Measurements from ENCODE around the gene POMT2.

POMT2 gene

DNA sequence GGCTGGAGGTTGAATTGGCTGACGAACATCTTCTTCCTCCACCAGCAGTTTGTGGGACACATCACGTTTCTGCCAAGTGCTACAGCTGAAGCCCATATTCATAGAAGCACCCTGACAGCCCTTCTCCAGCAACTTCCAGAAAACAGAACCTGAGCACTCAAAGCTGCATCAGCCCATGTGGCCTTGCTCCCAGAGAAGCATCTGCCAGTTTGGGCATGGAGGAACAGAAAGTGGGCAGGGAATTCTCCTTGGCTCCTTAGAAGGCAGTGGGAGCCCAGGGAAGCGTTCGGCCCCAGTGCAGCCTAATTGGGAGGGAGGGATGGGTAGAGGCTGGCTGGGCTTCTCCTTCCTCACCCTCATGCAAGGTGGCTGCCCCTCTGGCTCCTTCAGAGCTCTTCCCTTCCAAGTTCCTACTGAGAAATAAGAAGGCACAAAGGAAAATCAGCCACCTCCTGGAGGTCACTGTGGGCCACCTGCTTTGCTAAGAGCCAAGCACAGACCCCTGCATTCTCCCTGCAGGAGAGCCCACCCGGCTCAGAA is 45.6 kb downstream of the POMT2 start:
- Histone ChIP-seq H3K23ac (ENCODE audit: low read length) (no peak overlapping the region), H2BK15ac (replicated peaks; ENCODE audit: low read depth) (no peak overlapping the region), H2BK120ac (ENCODE audit: low read depth, low read length) (no peak overlapping the region), H2BK5ac (ENCODE audit: low read length) (no peak overlapping the region), H3K79me1 (ENCODE audit: low read length) (no peaks in the 10 kb centered on the region), H3K27ac (ENCODE audit: low read depth, low read length) (no peak overlapping the region), H3K4me3 (ENCODE audit: low read length) (no peak overlapping the region), H3K27me3 (ENCODE audit: insufficient read depth, low read length, poor library complexity) (peaks cover 14% of the 10 kb centered on the region), H3K36me3 (ENCODE audit: control insufficient read depth, insufficient read depth, low read length) (no peaks in the 10 kb centered on the region), H3K4ac (ENCODE audit: low read depth, low read length) (no peak overlapping the region), H3K9ac (ENCODE audit: low read length) (no peak overlapping the region), H4K5ac (ENCODE audit: low read length) (no peak overlapping the region), H3K79me2 (ENCODE audit: control insufficient read depth, insufficient read depth, low read length) (no peaks in the 10 kb centered on the region), H3K18ac (ENCODE audit: low read length) (no peak overlapping the region), H2AK5ac (ENCODE audit: low read length) (no peak overlapping the region), H3K4me1 (ENCODE audit: control insufficient read depth, low read depth, low read length) (no peaks in the 10 kb centered on the region), H4K8ac (ENCODE audit: low read depth, low read length) (no peak overlapping the region), H3K4me2 (ENCODE audit: low read length) (no peak overlapping the region), H3K56ac (ENCODE audit: low read length) (no peak overlapping the region)
- no CpG with 5 or more reads among the region's 5 CpGs for WGBS (ENCODE audit: extremely low coverage, insufficient coverage, low lambda C conversion rate)
- no peak for DNase-seq

DNA sequence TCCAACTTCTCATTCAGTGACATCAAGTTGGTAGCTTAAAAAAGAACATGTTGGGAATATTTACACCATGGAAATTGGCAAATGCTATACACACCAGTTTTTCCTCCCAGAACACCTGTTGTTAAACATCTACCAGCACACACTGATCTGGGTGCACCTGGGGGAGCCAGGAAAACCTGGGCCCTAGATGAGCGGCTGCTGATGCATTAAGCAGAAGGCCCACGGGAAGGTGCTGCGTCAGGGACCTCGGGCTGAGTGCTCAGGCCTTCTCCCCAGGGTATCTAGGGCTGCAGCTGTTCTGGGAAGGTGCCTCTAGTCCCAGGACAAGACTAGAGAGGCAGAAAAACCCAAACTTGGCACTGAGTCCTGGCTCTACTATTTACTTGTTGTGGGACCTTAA is 46.9 kb downstream of the POMT2 start:
- H3K4ac ChIP-seq (ENCODE audit: low read depth, low read length): no peak overlapping the region
- H2BK120ac ChIP-seq (ENCODE audit: low read depth, low read length): no peak overlapping the region
- H2AK5ac ChIP-seq (ENCODE audit: low read length): no peak overlapping the region
- no peak overlapping the region for H4K8ac ChIP-seq (ENCODE audit: low read depth, low read length)
- H3K27me3 ChIP-seq (ENCODE audit: insufficient read depth, low read length, poor library complexity): peaks cover 18% of the 10 kb centered on the region
- H3K79me2 ChIP-seq (ENCODE audit: control insufficient read depth, insufficient read depth, low read length): no peaks in the 10 kb centered on the region
- H2BK5ac ChIP-seq (ENCODE audit: low read length): no peak overlapping the region
- no peak for DNase-seq
- H3K4me3 ChIP-seq (ENCODE audit: low read length): no peak overlapping the region
- no peaks in the 10 kb centered on the region for H3K79me1 ChIP-seq (ENCODE audit: low read length)
- WGBS (ENCODE audit: extremely low coverage, insufficient coverage, low lambda C conversion rate): no CpG with 5 or more reads among the region's 4 CpGs
- H3K56ac ChIP-seq (ENCODE audit: low read length): no peak overlapping the region
- no peak overlapping the region for H4K5ac ChIP-seq (ENCODE audit: low read length)
- H3K36me3 ChIP-seq (ENCODE audit: control insufficient read depth, insufficient read depth, low read length): no peaks in the 10 kb centered on the region
- H3K18ac ChIP-seq (ENCODE audit: low read length): no peak overlapping the region
- H2BK15ac ChIP-seq (replicated peaks; ENCODE audit: low read depth): no peak overlapping the region
- H3K9ac ChIP-seq (ENCODE audit: low read length): no peak overlapping the region
- no peak overlapping the region for H3K23ac ChIP-seq (ENCODE audit: low read length)
- no peaks in the 10 kb centered on the region for H3K4me1 ChIP-seq (ENCODE audit: control insufficient read depth, low read depth, low read length)
- H3K4me2 ChIP-seq (ENCODE audit: low read length): no peak overlapping the region
- H3K27ac ChIP-seq (ENCODE audit: low read depth, low read length): no peak overlapping the region

DNA sequence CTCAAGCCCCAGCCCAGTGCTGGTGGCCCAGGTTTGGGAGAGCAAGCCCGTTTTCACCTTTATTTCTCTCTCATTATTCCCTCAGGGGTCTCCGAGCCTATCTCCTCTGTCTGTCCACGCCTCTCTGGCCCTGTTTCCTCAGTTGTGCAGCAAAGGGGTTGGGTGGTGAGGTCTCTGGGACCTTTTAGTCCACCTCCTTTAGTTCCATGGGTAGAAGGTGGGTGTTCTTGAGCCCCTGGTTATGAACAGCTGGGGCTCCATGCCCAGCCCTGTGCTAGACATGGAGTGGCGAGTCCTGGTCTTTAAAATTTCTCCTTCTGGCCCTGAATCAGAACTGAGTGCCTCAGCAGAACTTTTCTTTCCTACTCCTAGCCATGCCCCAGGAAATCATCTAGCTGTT is 48.4 kb downstream of the POMT2 start:
- Histone ChIP-seq H2BK5ac (ENCODE audit: low read length) (no peak overlapping the region), H3K9ac (ENCODE audit: low read length) (no peak overlapping the region), H3K4me2 (ENCODE audit: low read length) (no peak overlapping the region), H3K36me3 (ENCODE audit: control insufficient read depth, insufficient read depth, low read length) (no peaks in the 10 kb centered on the region), H4K5ac (ENCODE audit: low read length) (no peak overlapping the region), H3K4me3 (ENCODE audit: low read length) (no peak overlapping the region), H3K79me2 (ENCODE audit: control insufficient read depth, insufficient read depth, low read length) (no peaks in the 10 kb centered on the region), H2BK120ac (ENCODE audit: low read depth, low read length) (no peak overlapping the region), H3K27me3 (ENCODE audit: insufficient read depth, low read length, poor library complexity) (peaks cover 18% of the 10 kb centered on the region), H2AK5ac (ENCODE audit: low read length) (no peak overlapping the region), H3K23ac (ENCODE audit: low read length) (no peak overlapping the region), H3K4ac (ENCODE audit: low read depth, low read length) (no peak overlapping the region), H4K8ac (ENCODE audit: low read depth, low read length) (no peak overlapping the region), H2BK15ac (replicated peaks; ENCODE audit: low read depth) (no peak overlapping the region), H3K79me1 (ENCODE audit: low read length) (no peaks in the 10 kb centered on the region), H3K27ac (ENCODE audit: low read depth, low read length) (no peak overlapping the region), H3K4me1 (ENCODE audit: control insufficient read depth, low read depth, low read length) (no peaks in the 10 kb centered on the region), H3K56ac (ENCODE audit: low read length) (no peak overlapping the region), H3K18ac (ENCODE audit: low read length) (no peak overlapping the region)
- DNase-seq: no peak
- WGBS (ENCODE audit: extremely low coverage, insufficient coverage, low lambda C conversion rate): no CpG with 5 or more reads among the region's 4 CpGs

DNA sequence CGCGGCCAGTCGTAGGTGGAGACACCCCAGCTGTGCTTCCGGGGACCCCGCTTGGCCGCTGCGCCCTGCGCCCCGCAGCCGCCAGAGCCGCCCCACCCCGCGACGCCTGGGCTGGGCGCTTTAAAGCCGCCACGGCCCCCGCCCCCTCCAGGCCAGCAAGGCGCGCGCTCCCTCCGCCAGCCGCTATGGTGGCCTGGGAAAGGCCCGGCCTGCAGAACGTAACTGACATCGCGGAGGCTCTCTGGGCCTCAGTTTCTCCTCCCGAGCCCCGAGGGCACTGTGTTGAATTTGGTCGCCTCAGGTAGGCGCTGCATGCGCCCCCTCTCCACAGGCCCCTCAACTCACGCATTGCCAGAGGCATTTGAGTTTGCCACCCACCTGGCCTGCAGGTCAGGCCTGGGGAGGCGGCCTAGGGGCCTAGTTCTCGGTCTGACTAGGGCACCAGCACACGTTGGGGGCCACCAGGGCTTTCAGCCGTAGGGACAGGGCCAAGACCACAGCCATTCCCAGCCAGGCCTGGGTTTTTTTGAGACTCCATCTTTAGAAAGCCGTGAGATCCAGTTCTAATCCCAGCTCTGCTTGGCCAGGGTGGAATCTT is 49.5 kb downstream of the POMT2 start, which contains the start of gene NGB:
Gene NGB (minus strand): TSS at position 94 of the 598 bp plus-strand sequence. CDS start 269 bp downstream, outside the sequence.
- Histone ChIP-seq H3K56ac (ENCODE audit: low read length) (peak within 1 kb of the TSS; percentile 56), H2AK5ac (ENCODE audit: low read length) (no peak within 1 kb of the TSS), H3K4ac (ENCODE audit: low read depth, low read length) (no peak within 1 kb of the TSS), H3K4me2 (ENCODE audit: low read length) (peak within 1 kb of the TSS; percentile 59), H3K27me3 (ENCODE audit: insufficient read depth, low read length, poor library complexity) (peaks cover 18% of the 10 kb centered on the region), H3K27ac (ENCODE audit: low read depth, low read length) (no peak within 1 kb of the TSS), H4K5ac (ENCODE audit: low read length) (no peak within 1 kb of the TSS), H3K4me3 (ENCODE audit: low read length) (no peak within 1 kb of the TSS), H3K4me1 (ENCODE audit: control insufficient read depth, low read depth, low read length) (no peaks in the 10 kb centered on the region), H2BK15ac (replicated peaks; ENCODE audit: low read depth) (no peak within 1 kb of the TSS), H3K79me1 (ENCODE audit: low read length) (no peaks in the 10 kb centered on the region), H3K9ac (ENCODE audit: low read length) (peak within 1 kb of the TSS; percentile 40), H3K23ac (ENCODE audit: low read length) (peak within 1 kb of the TSS; percentile 45), H3K36me3 (ENCODE audit: control insufficient read depth, insufficient read depth, low read length) (no peaks in the 10 kb centered on the region), H2BK5ac (ENCODE audit: low read length) (no peak within 1 kb of the TSS), H4K8ac (ENCODE audit: low read depth, low read length) (no peak within 1 kb of the TSS), H2BK120ac (ENCODE audit: low read depth, low read length) (no peak within 1 kb of the TSS), H3K79me2 (ENCODE audit: control insufficient read depth, insufficient read depth, low read length) (no peaks in the 10 kb centered on the region), H3K18ac (ENCODE audit: low read length) (no peak within 1 kb of the TSS)
- no CpG with 5 or more reads among the region's 38 CpGs for WGBS (ENCODE audit: extremely low coverage, insufficient coverage, low lambda C conversion rate)
- no peak for DNase-seq

DNA sequence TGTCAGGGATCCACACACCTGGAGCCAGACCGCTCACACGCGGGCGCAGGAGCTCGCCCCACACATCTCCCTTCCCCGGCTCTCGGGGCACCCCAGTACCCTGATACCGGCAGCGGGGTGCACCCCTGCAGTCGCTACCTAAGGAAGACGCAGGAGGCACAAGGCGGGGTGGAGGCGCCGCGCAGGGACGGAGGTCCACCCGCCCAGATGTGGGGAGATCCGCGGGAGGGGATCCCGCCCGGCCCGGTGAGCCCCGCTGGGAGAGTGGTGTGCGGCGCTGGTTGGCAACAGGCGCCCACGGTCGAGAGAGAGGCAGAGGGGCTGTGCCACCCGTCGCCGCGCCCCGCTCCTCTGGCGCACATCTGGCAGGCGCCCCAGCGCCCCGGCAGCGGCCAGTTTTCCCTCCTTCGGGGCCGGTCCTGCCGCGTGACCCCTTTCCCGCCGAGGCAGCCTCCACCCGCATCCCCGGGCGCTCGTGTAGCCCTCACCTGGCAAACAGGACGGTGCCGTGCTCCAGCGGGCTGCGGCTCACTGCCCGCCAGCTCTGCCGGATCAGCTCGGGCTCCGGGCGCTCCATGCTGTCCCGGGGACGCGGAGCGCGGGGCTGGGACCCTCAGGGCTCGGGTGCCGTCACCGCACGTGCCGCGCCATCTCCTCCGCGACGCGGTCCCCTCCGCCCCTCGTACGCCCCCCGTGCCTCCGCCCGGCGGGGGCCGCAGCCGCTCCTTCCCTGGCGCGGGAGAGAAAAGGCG is 50.1 kb downstream of the POMT2 start:
- no peak overlapping the region for H2AK5ac ChIP-seq (ENCODE audit: low read length)
- DNase-seq: no peak
- no peak overlapping the region for H4K8ac ChIP-seq (ENCODE audit: low read depth, low read length)
- H3K27me3 ChIP-seq (ENCODE audit: insufficient read depth, low read length, poor library complexity): peaks cover 18% of the 10 kb centered on the region
- no peak overlapping the region for H4K5ac ChIP-seq (ENCODE audit: low read length)
- no peak overlapping the region for H3K4ac ChIP-seq (ENCODE audit: low read depth, low read length)
- H3K27ac ChIP-seq (ENCODE audit: low read depth, low read length): no peak overlapping the region
- H3K36me3 ChIP-seq (ENCODE audit: control insufficient read depth, insufficient read depth, low read length): no peaks in the 10 kb centered on the region
- H2BK5ac ChIP-seq (ENCODE audit: low read length): no peak overlapping the region
- no peak overlapping the region for H2BK120ac ChIP-seq (ENCODE audit: low read depth, low read length)
- H3K23ac ChIP-seq (ENCODE audit: low read length): peak overlapping the region; percentile 45
- H3K56ac ChIP-seq (ENCODE audit: low read length): peak overlapping the region; percentile 56
- no peak overlapping the region for H3K4me3 ChIP-seq (ENCODE audit: low read length)
- no peaks in the 10 kb centered on the region for H3K79me2 ChIP-seq (ENCODE audit: control insufficient read depth, insufficient read depth, low read length)
- peak overlapping the region; percentile 40 for H3K9ac ChIP-seq (ENCODE audit: low read length)
- no CpG with 5 or more reads among the region's 84 CpGs for WGBS (ENCODE audit: extremely low coverage, insufficient coverage, low lambda C conversion rate)
- H3K4me2 ChIP-seq (ENCODE audit: low read length): peak overlapping the region; percentile 59
- no peaks in the 10 kb centered on the region for H3K4me1 ChIP-seq (ENCODE audit: control insufficient read depth, low read depth, low read length)
- H2BK15ac ChIP-seq (replicated peaks; ENCODE audit: low read depth): no peak overlapping the region
- H3K79me1 ChIP-seq (ENCODE audit: low read length): no peaks in the 10 kb centered on the region
- no peak overlapping the region for H3K18ac ChIP-seq (ENCODE audit: low read length)
